ENCODE measurements around the gene RPS19BP1.
A peak's percentile ranks its signal among the peaks of the same experiment; 100 is the strongest.

The RPS19BP1 gene, protein sequence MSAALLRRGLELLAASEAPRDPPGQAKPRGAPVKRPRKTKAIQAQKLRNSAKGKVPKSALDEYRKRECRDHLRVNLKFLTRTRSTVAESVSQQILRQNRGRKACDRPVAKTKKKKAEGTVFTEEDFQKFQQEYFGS

DNA sequence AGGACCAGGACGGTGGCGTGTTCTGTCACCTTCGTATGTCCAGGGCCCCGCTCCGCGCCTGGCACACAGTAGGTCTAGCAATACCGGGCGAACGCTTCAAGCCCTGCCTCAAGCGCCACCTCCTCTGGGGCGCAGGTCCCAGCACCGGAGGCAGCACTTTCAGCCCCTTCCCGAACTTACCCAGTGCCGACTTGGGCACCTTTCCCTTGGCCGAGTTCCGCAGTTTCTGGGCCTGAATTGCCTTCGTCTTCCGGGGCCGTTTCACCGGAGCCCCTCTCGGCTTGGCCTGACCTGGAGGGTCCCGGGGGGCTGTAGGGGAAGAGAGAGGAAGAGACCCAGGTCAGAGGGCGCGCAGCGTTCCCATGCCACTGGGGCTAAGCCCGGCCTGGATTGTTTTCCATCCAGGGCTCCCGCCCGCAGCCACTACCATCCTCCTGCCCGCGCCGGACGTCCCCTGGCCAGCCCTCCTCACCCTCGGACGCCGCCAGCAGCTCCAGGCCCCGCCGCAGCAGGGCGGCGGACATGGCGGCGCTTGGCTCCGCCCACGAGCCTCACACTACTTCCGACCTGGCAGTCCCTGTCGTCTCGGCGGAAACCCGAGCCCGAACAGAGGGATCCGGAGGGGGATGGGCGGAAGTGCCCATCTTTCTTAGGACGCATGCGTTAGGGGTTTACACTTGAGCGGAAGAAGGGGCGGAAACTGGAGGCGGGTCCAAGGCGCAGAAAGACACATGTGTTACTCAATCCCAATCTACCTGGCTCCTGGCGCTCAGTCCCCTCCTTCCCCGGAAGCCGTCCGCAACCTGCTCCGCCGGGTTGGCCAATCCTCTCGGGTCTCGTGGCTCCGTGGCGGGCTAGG is at the start of gene RPS19BP1:
Gene RPS19BP1 (minus strand): TSS at position 534 of the 859 bp plus-strand sequence. CDS start 10 bp downstream, at position 524.
- peak; percentile 97 to 99 for DNase-seq (ENCODE audit: low read depth in 2 of 2)

DNA sequence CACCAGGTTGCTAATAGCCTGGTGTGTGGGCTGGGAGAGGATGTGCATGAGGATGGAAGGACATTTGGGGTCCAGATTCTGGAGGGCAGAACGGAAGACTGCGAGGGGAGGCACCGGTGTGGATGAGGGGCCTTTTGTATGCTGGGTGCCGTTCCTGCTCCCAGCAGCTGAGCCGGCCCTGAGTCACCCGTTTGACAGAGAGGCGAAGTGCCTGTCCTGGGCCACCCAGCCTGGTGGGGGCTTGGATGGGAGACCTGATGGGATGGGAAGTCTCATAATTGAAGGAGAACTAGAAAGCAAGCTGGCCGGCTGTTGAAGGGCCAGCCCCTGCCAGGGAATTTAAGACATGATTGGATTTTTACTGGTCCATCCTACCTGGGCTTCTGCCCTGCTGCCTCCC is 48.8 kb upstream of the RPS19BP1 start:
- no peak for DNase-seq (ENCODE audit: low read depth in 2 of 2)

DNA sequence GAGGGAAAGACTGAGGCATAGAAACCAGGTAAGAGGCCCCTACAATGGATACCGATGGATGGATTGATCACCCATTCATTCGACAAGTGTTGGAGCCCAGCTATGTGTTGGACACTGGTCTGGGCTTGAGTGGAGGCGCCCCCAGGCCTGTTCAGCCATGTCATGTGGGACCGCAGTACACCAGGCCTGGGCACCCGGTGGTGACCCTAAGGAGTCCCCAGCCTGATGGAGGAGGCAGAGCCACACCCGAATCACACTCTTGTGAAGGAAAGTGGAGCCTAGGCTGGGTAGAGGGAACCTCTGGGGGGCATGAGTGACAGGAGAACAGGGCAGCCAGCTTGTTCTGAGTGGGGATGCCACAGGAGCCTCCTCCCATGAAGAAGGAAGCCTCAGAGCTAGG is 48.2 kb upstream of the RPS19BP1 start:
- no peak for DNase-seq (ENCODE audit: low read depth in 2 of 2)

DNA sequence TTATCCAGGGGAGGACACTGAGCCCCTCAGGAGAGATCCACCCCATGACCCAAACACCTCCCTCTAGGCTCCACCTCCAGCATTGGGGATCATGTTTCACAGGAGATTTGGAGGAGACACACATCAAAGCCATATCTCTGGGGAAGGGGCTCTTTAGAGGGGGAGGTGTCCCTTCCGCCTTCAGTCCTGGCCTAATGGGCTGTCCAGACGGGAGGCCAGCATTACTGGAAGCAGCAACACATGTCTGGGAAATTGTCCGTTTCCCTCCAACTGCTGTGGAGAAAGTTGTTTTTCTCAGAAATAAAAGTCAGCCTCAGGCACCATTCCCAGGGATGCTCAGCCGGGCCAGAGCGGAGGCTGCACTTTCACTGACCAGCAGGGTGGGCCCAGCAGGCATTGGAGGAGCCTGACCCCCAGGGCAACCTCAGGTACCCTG is 47.5 kb upstream of the RPS19BP1 start:
- no peak for DNase-seq (ENCODE audit: low read depth in 2 of 2)

- no peak for DNase-seq (ENCODE audit: low read depth in 2 of 2)
Observed at GRCh38 chr22:39577900-39578299, 45.4 kb upstream of the RPS19BP1 start.

- DNase-seq (ENCODE audit: low read depth in 2 of 2): no peak
Observed at GRCh38 chr22:39577366-39577765, 44.8 kb upstream of the RPS19BP1 start.

GRCh38 chr22:39576027-39576426 is 43.5 kb upstream of the RPS19BP1 start:
- no peak for DNase-seq (ENCODE audit: low read depth in 2 of 2)

DNA sequence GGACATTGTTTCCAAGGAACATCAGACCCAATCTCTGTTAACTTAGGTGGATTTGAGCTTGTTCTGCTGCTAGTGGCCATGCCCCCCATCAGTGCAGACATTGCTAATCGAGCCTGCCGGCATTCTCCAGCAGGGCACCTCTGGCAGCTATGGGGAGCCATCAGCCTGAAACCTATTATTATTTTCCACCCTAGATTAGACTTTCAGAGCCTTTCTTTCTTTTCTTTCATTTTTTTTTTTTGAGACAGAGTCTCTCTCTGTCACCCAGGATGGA is 42.9 kb upstream of the RPS19BP1 start:
- no peak for DNase-seq (ENCODE audit: low read depth in 2 of 2)

GRCh38 chr22:39574779-39575551 is 42.4 kb upstream of the RPS19BP1 start:
- no peak for DNase-seq (ENCODE audit: low read depth in 2 of 2)

- DNase-seq (ENCODE audit: low read depth in 2 of 2): no peak
Observed at GRCh38 chr22:39571538-39571937, 39.0 kb upstream of the RPS19BP1 start.

DNA sequence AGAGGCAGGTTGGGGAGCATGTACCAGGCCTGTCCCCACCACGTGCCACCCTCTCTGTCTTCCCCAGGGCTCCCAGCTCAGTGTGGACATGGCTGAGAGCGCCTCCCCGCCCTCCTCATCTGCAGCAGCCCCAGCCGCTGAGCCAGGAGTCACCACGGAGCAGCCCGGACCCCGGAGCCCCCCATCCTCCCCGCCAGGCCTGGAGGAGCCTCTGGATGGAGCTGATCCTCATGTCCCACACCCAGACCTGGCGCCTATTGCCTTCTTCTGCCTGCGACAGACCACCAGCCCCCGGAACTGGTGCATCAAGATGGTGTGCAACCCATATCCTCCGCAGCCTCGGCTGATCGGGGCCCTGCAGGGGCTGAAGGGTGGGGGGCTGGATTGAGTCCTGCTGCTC is 38.1 kb upstream of the RPS19BP1 start, which contains the start of gene CACNA1I:
Gene CACNA1I (plus strand): TSS at position 89 of the 400 bp plus-strand sequence. CDS start 0 bp downstream, at position 89.
- DNase-seq (ENCODE audit: low read depth in 2 of 2): no peak

DNA sequence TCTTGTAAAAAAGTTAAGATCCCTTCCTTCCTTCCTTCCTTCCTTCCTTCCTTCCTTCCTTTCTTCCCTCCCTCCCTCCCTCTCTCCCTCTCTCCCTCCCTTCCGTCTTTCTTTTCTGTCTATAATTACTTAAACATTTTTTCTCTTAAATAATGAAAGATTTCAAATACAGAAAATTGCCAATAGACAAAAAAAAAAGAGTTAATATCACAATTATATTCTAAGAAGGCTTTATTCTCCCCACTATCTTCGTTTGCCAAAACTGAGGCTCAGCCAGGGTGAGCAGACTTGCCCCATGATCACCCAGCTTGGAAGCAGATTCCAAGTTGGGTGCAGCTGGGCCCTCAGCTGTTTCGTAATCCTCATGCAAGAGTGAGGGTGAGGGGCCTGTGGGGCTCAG is 37.7 kb upstream of the RPS19BP1 start:
- DNase-seq (ENCODE audit: low read depth in 2 of 2): no peak

DNA sequence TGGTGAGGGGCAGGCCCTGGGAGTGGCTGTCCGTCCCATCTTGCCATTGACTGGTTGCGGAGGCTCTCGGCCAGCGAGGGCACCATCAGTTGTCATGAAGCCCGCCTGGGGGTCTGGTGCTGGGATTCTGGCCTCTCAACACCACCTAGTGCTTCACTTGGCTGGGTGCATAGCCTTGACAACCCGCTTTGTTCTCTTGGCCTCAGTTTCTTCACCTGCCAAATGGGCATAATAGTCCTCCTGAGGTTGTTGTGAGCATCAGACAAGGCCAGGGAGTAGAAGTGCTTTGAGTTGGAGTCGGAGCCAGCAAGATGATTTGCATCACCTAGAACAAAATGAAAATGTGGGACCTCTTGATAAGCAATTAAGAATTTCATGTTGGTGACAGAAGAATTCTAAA is 36.5 kb upstream of the RPS19BP1 start:
- DNase-seq (ENCODE audit: low read depth in 2 of 2): no peak

DNA sequence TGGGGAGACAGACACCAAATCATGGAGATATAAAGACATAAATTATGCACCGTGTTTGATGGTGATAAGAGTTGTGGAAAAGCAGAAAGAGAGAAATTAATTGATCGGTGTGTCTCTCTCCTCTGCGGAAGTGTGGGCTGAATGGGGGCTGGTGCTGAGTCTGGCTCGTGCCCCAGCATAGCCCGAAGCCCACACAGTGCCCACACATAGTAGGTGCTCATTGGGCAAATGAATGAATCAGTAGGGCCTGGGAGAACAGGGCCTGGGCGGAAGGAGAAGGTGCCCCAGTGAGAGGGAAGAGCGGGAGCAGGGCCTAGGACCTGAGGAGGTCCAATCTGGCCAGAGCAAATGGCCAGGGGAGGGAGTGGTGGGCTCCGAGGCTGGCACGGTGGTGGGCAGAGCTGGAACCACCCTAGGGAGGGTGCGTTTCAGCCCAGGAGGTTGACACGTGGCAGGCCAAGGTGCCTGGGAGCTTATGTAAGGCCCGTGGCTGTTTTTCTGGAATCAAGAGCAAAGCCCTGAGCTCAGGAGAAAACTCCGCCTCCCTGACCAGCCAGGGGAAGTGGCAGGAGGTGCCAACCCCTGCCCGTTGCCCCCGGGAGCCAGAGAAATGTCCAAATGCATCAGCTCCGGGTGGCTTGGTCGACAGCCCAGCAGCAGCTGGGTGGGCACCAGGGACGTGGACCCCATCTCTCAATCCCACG is 35.9 kb upstream of the RPS19BP1 start:
- no peak for DNase-seq (ENCODE audit: low read depth in 2 of 2)

DNA sequence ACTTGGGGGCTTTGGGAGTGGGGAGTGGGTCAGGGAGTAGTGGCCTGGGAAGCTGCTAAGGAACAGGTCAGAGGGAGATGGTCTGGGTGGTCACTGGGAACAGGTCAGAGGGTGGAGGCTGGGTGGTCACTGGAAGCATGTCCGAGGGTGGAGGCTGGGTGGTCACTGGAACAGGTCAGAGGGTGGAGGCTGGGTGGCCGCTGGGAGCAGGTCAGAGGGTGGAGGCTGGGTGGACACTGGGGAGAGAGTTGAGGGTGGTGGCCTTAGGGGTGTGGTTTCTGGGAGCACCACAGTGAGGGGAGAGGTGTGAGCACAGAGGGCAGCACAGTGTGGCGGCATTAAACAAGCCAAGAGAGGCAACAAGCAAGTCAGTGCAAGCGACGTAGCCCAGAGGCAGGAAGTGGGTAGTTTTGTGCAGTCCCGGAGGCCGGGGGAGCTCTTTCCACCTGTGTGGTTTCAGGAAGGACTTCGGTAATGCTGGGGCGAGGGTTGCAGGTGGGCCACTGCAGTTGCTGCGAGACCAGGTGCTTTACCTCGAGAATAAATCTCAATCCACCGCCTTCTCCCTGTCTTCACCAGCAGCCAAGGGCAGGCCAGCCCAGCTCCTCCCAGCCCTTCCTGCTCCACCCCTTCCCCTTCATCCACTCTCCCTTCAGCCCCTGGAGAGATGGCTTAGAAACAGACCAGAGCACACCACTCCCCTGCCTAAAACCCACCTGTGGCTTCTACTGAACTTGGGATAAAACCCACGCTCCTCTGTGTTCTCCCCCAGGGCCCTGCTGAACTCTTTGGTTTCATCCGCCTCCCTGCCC is 34.8 kb upstream of the RPS19BP1 start:
- no peak for DNase-seq (ENCODE audit: low read depth in 2 of 2)

DNA sequence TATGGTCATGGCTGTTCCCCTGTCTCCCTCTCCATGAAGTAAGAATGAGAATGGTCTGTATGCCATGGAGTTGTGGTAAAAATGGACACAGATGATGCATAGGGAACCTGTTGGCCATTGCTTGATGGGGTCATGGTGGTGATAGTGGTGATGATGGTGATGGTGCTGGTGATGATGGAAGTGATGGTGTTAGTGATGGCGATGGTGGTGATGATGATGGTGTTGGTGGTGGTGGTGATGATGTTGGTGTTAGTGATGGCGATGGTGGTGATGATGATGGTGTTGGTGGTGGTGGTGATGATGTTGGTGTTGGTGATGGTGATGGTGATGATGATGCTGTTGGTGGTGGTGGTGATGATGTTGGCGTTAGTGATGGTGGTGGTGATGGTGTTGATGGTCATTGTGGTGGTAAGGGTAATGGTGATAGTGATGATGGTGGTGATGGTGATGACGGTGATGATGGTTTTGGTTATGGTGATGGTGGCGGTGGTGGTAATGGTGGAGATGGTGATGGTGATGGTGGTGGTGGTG is 32.9 kb upstream of the RPS19BP1 start:
- no peak for DNase-seq (ENCODE audit: low read depth in 2 of 2)

DNA sequence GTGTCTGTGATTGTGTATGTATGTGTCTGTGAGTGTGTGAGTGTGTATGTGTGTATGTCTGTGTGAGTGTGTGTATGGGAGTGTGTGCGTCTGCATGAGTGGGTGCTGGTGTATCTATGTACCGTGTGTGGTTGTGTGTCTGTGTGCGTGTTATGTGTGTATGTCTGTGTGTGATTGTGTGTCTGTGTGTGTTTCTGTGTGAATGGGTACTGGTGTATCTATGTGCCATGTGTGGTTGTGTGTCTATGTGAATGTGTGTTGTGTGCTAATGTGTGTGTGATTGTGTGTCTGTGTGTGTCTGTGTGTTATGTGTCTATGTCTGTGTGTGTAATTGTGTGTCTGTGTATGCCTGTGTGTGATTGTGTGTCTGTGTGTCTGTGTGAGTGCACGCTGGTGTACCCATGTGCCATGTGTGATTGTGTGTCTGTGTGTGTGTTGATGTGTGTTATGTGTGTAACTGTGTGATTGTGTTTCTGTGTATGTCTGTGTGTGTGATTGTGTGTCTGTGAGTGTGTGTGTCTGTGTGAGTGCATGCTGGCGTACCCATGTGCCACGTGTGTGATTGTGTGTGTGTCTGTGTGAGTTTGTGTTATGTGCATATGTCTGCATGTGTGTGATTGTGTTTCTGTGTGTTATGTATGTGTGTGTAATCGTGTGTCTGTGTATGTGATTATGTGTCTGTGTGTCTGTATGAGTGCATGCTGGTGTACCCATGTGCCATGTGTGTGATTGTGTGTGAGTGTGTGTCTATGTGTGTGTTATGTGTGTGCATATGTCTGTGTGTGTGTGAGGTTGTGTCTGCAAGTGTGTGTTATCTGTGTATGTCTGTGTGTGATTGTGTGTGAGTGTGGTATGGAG is 31.3 kb upstream of the RPS19BP1 start:
- DNase-seq (ENCODE audit: low read depth in 2 of 2): no peak

GRCh38 chr22:39562839-39563489 is 30.4 kb upstream of the RPS19BP1 start:
- DNase-seq (ENCODE audit: low read depth in 2 of 2): no peak

DNA sequence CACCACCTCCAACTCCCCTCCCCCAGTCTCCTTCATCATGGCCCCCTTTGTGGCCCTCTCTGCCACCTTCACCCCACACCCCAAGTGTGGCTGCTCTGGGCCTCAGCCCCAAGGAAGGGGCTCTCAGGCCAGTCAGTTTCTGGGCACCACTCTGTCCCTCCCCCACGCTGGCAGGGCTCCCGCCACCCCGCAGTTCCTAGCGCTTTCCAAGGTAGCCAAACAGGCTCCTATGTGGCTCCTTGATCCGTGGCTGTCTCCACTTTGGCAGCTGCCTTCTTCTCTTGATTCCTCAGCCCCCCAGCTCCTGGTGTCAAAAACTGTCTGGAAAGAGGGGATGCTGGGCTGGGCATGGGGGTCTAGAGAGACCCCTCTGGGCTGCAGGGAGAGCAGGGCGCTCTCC is 27.6 kb upstream of the RPS19BP1 start:
- no peak for DNase-seq (ENCODE audit: low read depth in 2 of 2)

All from stimulated activated CD8-positive, alpha-beta memory T cell treated with anti-CD3 and anti-CD28 coated beads, Interleukin-2, amount 100 ng/mL, for 48 hours (primary cell).